ENCODE results near the gene RXRA. TPM values are rescaled to one million over a fixed set of nuclear protein-coding genes. Genes with fewer than 3 reads are reported as not detected.

RXRA gene
- total RNA-seq, 6 experiments from 2014 or later = 105 to 165 (median 131) TPM

DNA sequence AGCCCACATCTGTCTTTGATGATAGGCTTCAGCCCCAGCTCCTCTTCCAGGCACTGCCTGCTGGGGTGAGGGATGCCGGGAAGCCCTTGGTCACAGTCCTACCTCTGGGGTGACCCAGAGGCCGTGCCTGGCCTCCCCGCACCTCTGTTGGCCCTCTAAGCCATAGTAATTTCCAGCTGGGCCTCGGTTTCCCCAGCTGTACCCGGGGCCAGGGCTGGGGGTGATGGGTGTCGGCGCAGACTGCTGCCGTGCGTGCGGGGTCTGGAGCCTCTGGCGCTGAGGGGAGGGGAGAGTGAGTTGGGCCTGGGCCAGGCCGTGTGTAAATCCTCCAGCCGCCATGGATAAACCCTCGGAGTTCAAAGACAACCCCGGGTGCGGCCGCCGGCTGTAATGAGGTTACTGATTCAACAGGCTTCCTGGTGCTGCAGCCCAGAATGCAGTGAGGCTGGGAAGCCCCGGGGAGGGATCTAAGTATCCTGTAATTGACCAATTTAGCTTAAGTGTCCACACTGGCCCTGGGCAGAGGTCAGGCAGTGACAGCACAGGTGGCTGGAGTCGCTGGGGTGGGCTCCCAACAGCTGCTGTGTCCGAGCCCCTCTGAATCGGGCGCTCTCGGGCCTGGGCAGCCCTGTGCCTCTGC, 7.1 kb downstream of the RXRA start:
- Histone ChIP-seq H3K4me3 (peak overlapping the region; percentile 10 to 90 (median 38)), H3K27me3 (no peaks in the 10 kb centered on the region), H3K9me3 (no peaks in the 10 kb centered on the region), H3K4me1 (peaks cover 0 to 94% (median 54%) of the 10 kb centered on the region in 4 donors), H3K27ac (peak overlapping the region; percentile 65 to 97 (median 77)), H3K36me3 (no peaks in the 10 kb centered on the region)
- TF ChIP-seq POLR2A (IDR thresholded peaks at IDR 0.05) (no peak), CTCF (IDR thresholded peaks at IDR 0.05) (no peak)
- intact Hi-C loops (cut with DNase I) = loop anchor here in 1 of 2 donors (10.0 kb wide), 1 partner anchor 159 kb away; no protein-coding TSS in a partner anchor
- ATAC-seq (peak; percentile 0 to 42 (median 16)), DNase-seq (peak; percentile 83 to 88 (median 85))
- 0% methylated on average over 1 of the region's 24 CpGs for WGBS (ENCODE audit: insufficient coverage, low coverage, low lambda C conversion rate, missing lambda C conversion rate)

DNA sequence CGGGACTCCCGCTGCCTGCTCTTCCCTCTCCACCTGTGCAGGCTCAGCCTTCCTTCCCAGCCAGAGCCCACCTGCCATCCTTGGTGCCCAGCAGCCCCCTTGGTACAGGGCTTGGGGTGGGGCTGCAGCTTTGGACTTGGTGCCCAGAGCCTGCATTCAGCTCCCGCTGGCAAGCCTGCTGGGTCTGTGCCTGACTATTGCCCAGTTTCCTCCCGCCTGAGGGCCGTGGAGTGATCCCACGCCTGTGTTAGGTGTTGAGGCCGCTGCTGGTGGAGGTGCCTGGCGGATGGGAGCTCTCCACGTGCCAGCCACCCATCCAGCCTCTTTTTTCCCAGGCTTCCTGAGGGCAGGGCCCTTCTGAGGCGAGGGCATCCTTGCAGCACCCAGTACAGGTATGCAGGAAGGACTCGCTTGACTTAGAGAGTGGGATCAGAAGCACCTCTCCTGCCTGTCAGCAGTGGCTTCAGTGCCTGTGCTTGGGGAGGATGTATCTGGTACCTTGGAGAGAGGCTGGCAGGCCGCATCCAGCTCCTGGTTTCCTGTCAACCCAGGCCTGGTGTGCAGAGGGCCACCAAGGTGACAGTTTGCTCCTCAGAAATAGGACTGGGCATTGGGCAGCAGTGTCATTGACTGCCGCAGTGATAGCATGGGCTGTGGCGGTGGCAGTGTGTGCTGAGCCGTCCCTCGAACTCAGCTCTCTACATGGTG, 7.8 kb downstream of the RXRA start:
- no peak for TF ChIP-seq POLR2A (IDR thresholded peaks at IDR 0.05)
- TF ChIP-seq CTCF (IDR thresholded peaks at IDR 0.05) = no peak
- peak overlapping the region; percentile 10 to 90 (median 38) for H3K4me3 ChIP-seq
- DNase-seq = peak in 1 of 3 donors; percentile 68
- peaks cover 0 to 98% (median 61%) of the 10 kb centered on the region in 4 donors for H3K4me1 ChIP-seq
- no CpG with 5 or more reads among the region's 16 CpGs for WGBS (ENCODE audit: insufficient coverage, low coverage, low lambda C conversion rate, missing lambda C conversion rate)
- no peaks in the 10 kb centered on the region for H3K27me3 ChIP-seq
- H3K36me3 ChIP-seq = no peaks in the 10 kb centered on the region
- peak overlapping the region; percentile 65 to 97 (median 77) for H3K27ac ChIP-seq
- intact Hi-C loops (cut with DNase I) = loop anchor here in 1 of 2 donors (10.0 kb wide), 1 partner anchor 159 kb away; no protein-coding TSS in a partner anchor
- no peak for ATAC-seq
- no peaks in the 10 kb centered on the region for H3K9me3 ChIP-seq

DNA sequence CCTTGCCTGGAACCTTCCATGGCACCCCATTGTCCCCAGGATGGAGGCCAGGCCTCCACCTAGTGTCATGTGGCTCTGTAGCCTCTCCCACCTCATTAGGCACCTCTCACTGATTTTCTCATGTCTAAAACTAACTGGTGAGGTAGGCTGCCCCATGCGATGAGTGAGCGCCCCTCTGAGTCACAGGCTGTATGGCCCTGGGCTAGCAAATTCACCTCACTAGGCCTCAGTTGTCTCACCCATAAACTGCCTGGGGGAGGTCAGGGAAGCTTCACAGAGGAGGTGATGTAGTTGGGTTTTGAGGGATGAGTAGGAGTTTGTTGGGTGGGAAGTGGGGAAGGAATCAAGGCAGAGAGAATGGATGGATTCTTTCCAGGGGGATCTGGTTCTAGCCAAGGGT, 8.8 kb downstream of the RXRA start:
- DNase-seq = no peak
- no peak for TF ChIP-seq CTCF (IDR thresholded peaks at IDR 0.05)
- TF ChIP-seq POLR2A (IDR thresholded peaks at IDR 0.05) = no peak
- intact Hi-C loops (cut with DNase I) = loop anchor here in 1 of 2 donors (5.0 to 10.0 kb wide), 2 partner anchors 42 to 160 kb away; no protein-coding TSS in a partner anchor

DNA sequence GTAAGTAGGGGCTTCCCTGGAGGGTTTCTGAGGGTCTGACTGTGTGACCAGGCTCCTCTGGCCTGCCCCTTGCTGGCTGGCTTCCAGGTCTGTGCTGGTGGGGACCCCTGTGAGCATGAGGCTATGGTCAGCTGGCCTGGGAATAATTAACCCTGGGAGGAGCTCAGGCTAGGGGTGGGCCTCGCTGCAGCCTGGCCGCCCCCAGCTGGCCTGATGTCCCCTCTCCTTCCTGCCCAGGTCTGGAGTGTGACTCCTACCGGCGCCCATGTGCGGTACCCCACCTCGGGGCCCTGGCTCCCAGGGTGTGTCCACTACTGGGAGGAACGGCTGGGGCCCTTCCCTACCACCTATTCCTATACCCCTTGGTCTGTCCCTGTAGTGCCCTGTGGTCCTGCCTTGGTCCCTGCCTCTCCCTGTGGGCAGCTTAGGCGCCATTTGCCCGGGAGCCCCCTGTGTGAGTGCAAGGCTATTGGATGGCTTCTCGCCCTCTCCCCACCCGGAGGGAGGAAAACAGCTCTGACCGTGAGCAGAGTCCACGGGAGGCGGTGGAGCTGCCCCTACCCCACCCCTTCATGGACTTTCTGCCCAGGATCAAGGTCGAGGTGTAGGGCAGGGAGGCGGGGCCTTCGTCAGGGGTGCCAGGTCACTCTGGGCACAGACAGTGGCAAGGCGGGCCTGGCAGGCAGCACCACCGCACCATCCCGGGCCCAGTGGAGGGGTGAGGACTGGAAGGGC, 9.4 kb downstream of the RXRA start:
- peak overlapping the region; percentile 0 to 54 (median 47) for H3K4me3 ChIP-seq

More for the DNA sequence above, 8.8 kb downstream of the RXRA start:
- peaks cover 0 to 98% (median 62%) of the 10 kb centered on the region in 4 donors for H3K4me1 ChIP-seq
- H3K4me3 ChIP-seq = peak overlapping the region in 1 of 3 donors; percentile 54
- no peaks in the 10 kb centered on the region for H3K36me3 ChIP-seq
- no peaks in the 10 kb centered on the region for H3K27me3 ChIP-seq
- H3K9me3 ChIP-seq = no peaks in the 10 kb centered on the region
- 80% methylated on average over 2 of the region's 2 CpGs for WGBS (ENCODE audit: insufficient coverage, low coverage, low lambda C conversion rate, missing lambda C conversion rate)
- ATAC-seq = peak in 1 of 4 donors; percentile 1
- peak overlapping the region; percentile 65 to 97 (median 77) for H3K27ac ChIP-seq

More for the DNA sequence above, 9.4 kb downstream of the RXRA start:
- ATAC-seq = peak; percentile 52 to 75 (median 69)
- TF ChIP-seq POLR2A (IDR thresholded peaks at IDR 0.05) (no peak), CTCF (IDR thresholded peaks at IDR 0.05) (no peak)
- whole genome bisulfite sequencing (ENCODE audit: insufficient coverage, low coverage, low lambda C conversion rate, missing lambda C conversion rate) = 23% methylated on average over 7 of the region's 20 CpGs
- intact Hi-C loops (cut with DNase I) = loop anchor here in 1 of 2 donors (5.0 to 10.0 kb wide), 2 partner anchors 42 to 161 kb away; no protein-coding TSS in a partner anchor
- DNase-seq = peak; percentile 87 to 96 (median 92)
- Histone ChIP-seq H3K4me1 (peaks cover 0 to 98% (median 64%) of the 10 kb centered on the region in 4 donors), H3K36me3 (no peaks in the 10 kb centered on the region), H3K9me3 (no peaks in the 10 kb centered on the region), H3K27ac (peak overlapping the region; percentile 65 to 97 (median 77)), H3K27me3 (no peaks in the 10 kb centered on the region)
